IgD-negative memory B cell (primary cell): Measurements from ENCODE around the gene ACBD7. TPM values are rescaled to one million over a fixed set of nuclear protein-coding genes. Genes with fewer than 3 reads are reported as not detected.
A peak's percentile ranks its signal among the peaks of the same experiment; 100 is the strongest.

ENCODE experiments used
- H3K27ac Mint-ChIP-seq, 3 donors: one replicate each; pipeline ENCODE4 v1.8.0; 2020 to 2022; ENCODE audit warnings: mild to moderate bottlenecking in 3 of 3, mixed read lengths in 3 of 3, moderate library complexity in 1 of 3
- H3K27me3 Mint-ChIP-seq: one replicate; pipeline ENCODE4 v1.8.0; 2021; ENCODE audit warnings: mixed read lengths
- H3K36me3 Mint-ChIP-seq: one replicate; pipeline ENCODE4 v1.8.0; 2020; ENCODE audit warnings: mild to moderate bottlenecking, mixed read lengths
- H3K4me1 Mint-ChIP-seq, 3 donors: one replicate each; pipeline ENCODE4 v1.8.0; 2020 to 2022; ENCODE audit warnings: mixed read lengths in 3 of 3, mild to moderate bottlenecking in 1 of 3
- H3K4me3 Mint-ChIP-seq, 4 donors: one replicate each; pipeline ENCODE4 v1.8.0; 2020 to 2022; ENCODE audit warnings: mild to moderate bottlenecking in 4 of 4, mixed read lengths in 4 of 4, moderate library complexity in 3 of 4
- H3K9me3 Mint-ChIP-seq, 3 donors: one replicate each; pipeline ENCODE4 v1.8.0; 2020 to 2021; ENCODE audit warnings: mixed read lengths in 3 of 3, mild to moderate bottlenecking in 1 of 3
- polyA plus RNA-seq: library from polyadenylated mRNA; unstranded; fragments of 300-500 nt; fragmentation: Illumina TruSeq; gene quantifications from one replicate; pipeline ENCODE4 v1.2.3, GENCODE V29; 2021

ACBD7 gene
- polyA plus RNA-seq, 1 donor from 2014 or later: not detected

- peak overlapping the region in 1 of 4 donors; percentile 25 for H3K4me3 Mint-ChIP-seq
- peaks cover 5% of the 10 kb centered on the region for H3K36me3 Mint-ChIP-seq
- peaks cover 1 to 5% (median 3%) of the 10 kb centered on the region in 3 donors for H3K4me1 Mint-ChIP-seq
- peak overlapping the region in 1 of 3 donors; percentile 0 for H3K27ac Mint-ChIP-seq
- H3K27me3 Mint-ChIP-seq: no peaks in the 10 kb centered on the region
- H3K9me3 Mint-ChIP-seq: no peaks in the 10 kb centered on the region
These were observed 17.9 kb upstream of the ACBD7 start for GRCh38 chr10:15106352-15107013.

GRCh38 chr10:15103513-15103912 lies 14.9 kb upstream of the ACBD7 start:
- peaks cover 6% of the 10 kb centered on the region for H3K36me3 Mint-ChIP-seq
- peak overlapping the region in 1 of 4 donors; percentile 38 for H3K4me3 Mint-ChIP-seq

GRCh38 chr10:15099886-15100285 lies 11.3 kb upstream of the ACBD7 start:
- H3K36me3 Mint-ChIP-seq: peaks cover 6% of the 10 kb centered on the region
- H3K27me3 Mint-ChIP-seq: no peaks in the 10 kb centered on the region
- H3K4me1 Mint-ChIP-seq: peaks cover 13 to 26% (median 16%) of the 10 kb centered on the region in 3 donors
- H3K4me3 Mint-ChIP-seq: peak overlapping the region in 3 of 4 donors; percentile 14 to 65 (median 58)
- peak overlapping the region in 2 of 3 donors; percentile 31 to 95 for H3K27ac Mint-ChIP-seq
- no peaks in the 10 kb centered on the region for H3K9me3 Mint-ChIP-seq

More at GRCh38 chr10:15103513-15103912, 14.9 kb upstream of the ACBD7 start:
- no peaks in the 10 kb centered on the region for H3K9me3 Mint-ChIP-seq
- H3K4me1 Mint-ChIP-seq: peaks cover 9 to 20% (median 12%) of the 10 kb centered on the region in 3 donors
- no peak overlapping the region for H3K27ac Mint-ChIP-seq
- no peaks in the 10 kb centered on the region for H3K27me3 Mint-ChIP-seq

GRCh38 chr10:15097011-15097812 lies 8.6 kb upstream of the ACBD7 start, which contains the start of gene RPP38:
TSS of gene RPP38 (plus strand) at chr10:15097355. CDS start at chr10:15103315, 5,960 bp downstream.
- no peaks in the 10 kb centered on the region for H3K9me3 Mint-ChIP-seq
- H3K36me3 Mint-ChIP-seq: peaks cover 4% of the 10 kb centered on the region
- peak within 1 kb of the TSS; percentile 97 to 100 (median 99) for H3K27ac Mint-ChIP-seq
- H3K4me1 Mint-ChIP-seq: peaks cover 13 to 26% (median 16%) of the 10 kb centered on the region in 3 donors
- H3K27me3 Mint-ChIP-seq: no peaks in the 10 kb centered on the region
- H3K4me3 Mint-ChIP-seq: peak within 1 kb of the TSS; percentile 95 to 99 (median 97)

- peak overlapping the region; percentile 97 to 100 (median 99) for H3K27ac Mint-ChIP-seq
- H3K27me3 Mint-ChIP-seq: no peaks in the 10 kb centered on the region
- peak overlapping the region; percentile 95 to 99 (median 97) for H3K4me3 Mint-ChIP-seq
- peaks cover 6% of the 10 kb centered on the region for H3K36me3 Mint-ChIP-seq
- H3K9me3 Mint-ChIP-seq: no peaks in the 10 kb centered on the region
- H3K4me1 Mint-ChIP-seq: peaks cover 13 to 26% (median 16%) of the 10 kb centered on the region in 3 donors
These were observed 8.1 kb upstream of the ACBD7 start for GRCh38 chr10:15096661-15097010.

- H3K9me3 Mint-ChIP-seq: no peaks in the 10 kb centered on the region
- no peaks in the 10 kb centered on the region for H3K27me3 Mint-ChIP-seq
- peaks cover 6 to 12% (median 7%) of the 10 kb centered on the region in 3 donors for H3K4me1 Mint-ChIP-seq
- no peak overlapping the region for H3K4me3 Mint-ChIP-seq
- H3K27ac Mint-ChIP-seq: peak overlapping the region in 1 of 3 donors; percentile 27
- peaks cover 2% of the 10 kb centered on the region for H3K36me3 Mint-ChIP-seq
These were observed 4.4 kb upstream of the ACBD7 start for GRCh38 chr10:15092855-15093408.

- Mint-ChIP-seq H3K9me3 (no peaks in the 10 kb centered on the region), H3K4me1 (peaks cover 0 to 4% (median 3%) of the 10 kb centered on the region in 3 donors), H3K36me3 (peaks cover 2% of the 10 kb centered on the region), H3K27ac (peak overlapping the region in 1 of 3 donors; percentile 24), H3K27me3 (no peaks in the 10 kb centered on the region), H3K4me3 (no peak overlapping the region)
These were observed 2.8 kb upstream of the ACBD7 start for GRCh38 chr10:15091418-15091817.

- Mint-ChIP-seq H3K9me3 (no peaks in the 10 kb centered on the region), H3K4me3 (no peak overlapping the region), H3K27me3 (no peaks in the 10 kb centered on the region), H3K4me1 (peaks cover 0 to 7% (median 3%) of the 10 kb centered on the region in 3 donors), H3K36me3 (peaks cover 2% of the 10 kb centered on the region), H3K27ac (no peak overlapping the region)
These were observed 4.1 kb downstream of the ACBD7 start for GRCh38 chr10:15084502-15084922.

GRCh38 chr10:15083674-15084501 lies 4.7 kb downstream of the ACBD7 start:
- H3K4me3 Mint-ChIP-seq: peak overlapping the region in 1 of 4 donors; percentile 66
- no peaks in the 10 kb centered on the region for H3K9me3 Mint-ChIP-seq
- H3K27ac Mint-ChIP-seq: no peak overlapping the region
- H3K36me3 Mint-ChIP-seq: peaks cover 2% of the 10 kb centered on the region
- H3K27me3 Mint-ChIP-seq: no peaks in the 10 kb centered on the region
- peaks cover 0 to 7% (median 3%) of the 10 kb centered on the region in 3 donors for H3K4me1 Mint-ChIP-seq

GRCh38 chr10:15075421-15075820 lies 13.2 kb downstream of the ACBD7 start:
- H3K27ac Mint-ChIP-seq: no peak overlapping the region
- no peaks in the 10 kb centered on the region for H3K36me3 Mint-ChIP-seq
- no peaks in the 10 kb centered on the region for H3K27me3 Mint-ChIP-seq
- H3K4me3 Mint-ChIP-seq: no peak overlapping the region
- peaks cover 0 to 1% (median 0%) of the 10 kb centered on the region in 3 donors for H3K9me3 Mint-ChIP-seq
- no peaks in the 10 kb centered on the region for H3K4me1 Mint-ChIP-seq

- Mint-ChIP-seq H3K4me3 (no peak overlapping the region), H3K4me1 (no peaks in the 10 kb centered on the region), H3K27me3 (no peaks in the 10 kb centered on the region), H3K36me3 (no peaks in the 10 kb centered on the region), H3K27ac (no peak overlapping the region), H3K9me3 (peaks cover 0 to 4% (median 3%) of the 10 kb centered on the region in 3 donors)
These were observed 16.2 kb downstream of the ACBD7 start for GRCh38 chr10:15072358-15072757.

GRCh38 chr10:15069230-15069629 lies 19.3 kb downstream of the ACBD7 start:
- peaks cover 3% of the 10 kb centered on the region for H3K27me3 Mint-ChIP-seq
- no peaks in the 10 kb centered on the region for H3K4me1 Mint-ChIP-seq
- no peak overlapping the region for H3K27ac Mint-ChIP-seq
- H3K4me3 Mint-ChIP-seq: no peak overlapping the region
- peaks cover 6 to 9% (median 8%) of the 10 kb centered on the region in 3 donors for H3K9me3 Mint-ChIP-seq
- peaks cover 2% of the 10 kb centered on the region for H3K36me3 Mint-ChIP-seq

GRCh38 chr10:15068802-15069201 lies 19.8 kb downstream of the ACBD7 start:
- Mint-ChIP-seq H3K36me3 (peaks cover 2% of the 10 kb centered on the region), H3K4me1 (no peaks in the 10 kb centered on the region), H3K4me3 (no peak overlapping the region), H3K27ac (no peak overlapping the region), H3K9me3 (peaks cover 6 to 9% (median 6%) of the 10 kb centered on the region in 3 donors), H3K27me3 (peaks cover 3% of the 10 kb centered on the region)

- Mint-ChIP-seq H3K27ac (no peak overlapping the region), H3K4me3 (no peak overlapping the region), H3K9me3 (peaks cover 6 to 9% (median 6%) of the 10 kb centered on the region in 3 donors), H3K4me1 (no peaks in the 10 kb centered on the region), H3K27me3 (peaks cover 3% of the 10 kb centered on the region), H3K36me3 (peaks cover 2% of the 10 kb centered on the region)
These were observed 21.4 kb downstream of the ACBD7 start for GRCh38 chr10:15067154-15067553.
